T-helper 2 cell treated with Interferon-gamma antibody and Interleukin-4, amounts not matched to agents 5 μg/mL and 100 μg/mL, for 36 hours (primary cell): Measurements from ENCODE around the gene SECISBP2.
"Not testable (repeated sequence)": the region's sequence is repeated elsewhere in the genome, so short reads cannot be mapped to it uniquely, and the experiment has no call there.

Experiments
- DNase-seq: peaks from one replicate; pipeline ENCODE4 v3.0.0; 2021; ENCODE audit warnings: low spot score
- H3K27ac Mint-ChIP-seq: one replicate; pipeline ENCODE4 v1.8.0; 2021; ENCODE audit warnings: mild to moderate bottlenecking, mixed read lengths
- H3K27me3 Mint-ChIP-seq: one replicate; pipeline ENCODE4 v1.8.0; 2021; ENCODE audit warnings: low read depth, mixed read lengths
- H3K36me3 Mint-ChIP-seq: one replicate; pipeline ENCODE4 v1.8.0; 2021; ENCODE audit warnings: low read depth, mixed read lengths
- H3K4me1 Mint-ChIP-seq: one replicate; pipeline ENCODE4 v1.8.0; 2021; ENCODE audit warnings: low read depth, mixed read lengths
- H3K4me3 Mint-ChIP-seq: one replicate; pipeline ENCODE4 v1.8.0; 2022; ENCODE audit warnings: mild to moderate bottlenecking, moderate library complexity, mixed read lengths
- H3K9me3 Mint-ChIP-seq: one replicate; pipeline ENCODE4 v1.8.0; 2021; ENCODE audit warnings: mixed read lengths

SECISBP2 gene

GRCh38 chr9:89315482-89315881 is 2.8 kb upstream of the SECISBP2 start:
- Mint-ChIP-seq H3K27ac (peak overlapping the region; percentile 53), H3K36me3 (peaks cover 69% of the 10 kb centered on the region), H3K9me3 (no peaks in the 10 kb centered on the region), H3K27me3 (peaks cover 3% of the 10 kb centered on the region), H3K4me1 (peaks cover 55% of the 10 kb centered on the region), H3K4me3 (no peak overlapping the region)
- DNase-seq = no peak

DNA sequence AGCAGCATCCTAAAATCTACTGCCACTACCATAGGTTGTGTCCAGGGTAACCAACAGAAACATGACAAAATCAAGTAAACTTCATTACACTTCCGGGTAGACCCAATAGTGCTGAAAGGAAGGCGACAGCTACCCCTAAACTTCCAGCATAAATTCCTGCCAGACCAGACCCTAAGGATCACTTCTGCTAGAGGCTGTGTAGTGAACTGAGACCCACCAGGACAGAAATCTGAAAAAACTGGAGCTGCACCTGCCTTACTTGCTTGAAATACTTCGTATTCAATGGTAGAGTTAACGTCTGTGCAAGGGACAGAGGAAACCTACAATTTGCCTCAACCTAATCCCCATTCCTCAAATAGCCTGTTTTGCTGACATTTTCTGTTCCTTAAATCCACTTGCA is 1.0 kb upstream of the SECISBP2 start:
- H3K27ac Mint-ChIP-seq = peak overlapping the region; percentile 97
- no peak for DNase-seq
- peak overlapping the region; percentile 91 for H3K4me3 Mint-ChIP-seq
- peaks cover 66% of the 10 kb centered on the region for H3K4me1 Mint-ChIP-seq
- H3K27me3 Mint-ChIP-seq = no peaks in the 10 kb centered on the region
- H3K9me3 Mint-ChIP-seq = no peaks in the 10 kb centered on the region
- peaks cover 76% of the 10 kb centered on the region for H3K36me3 Mint-ChIP-seq

- H3K27me3 Mint-ChIP-seq = no peaks in the 10 kb centered on the region
- H3K36me3 Mint-ChIP-seq = peaks cover 63% of the 10 kb centered on the region
- H3K9me3 Mint-ChIP-seq = no peaks in the 10 kb centered on the region
- H3K27ac Mint-ChIP-seq = peak overlapping the region; percentile 95
- no peak for DNase-seq
- H3K4me3 Mint-ChIP-seq = peak overlapping the region; percentile 90
- peaks cover 60% of the 10 kb centered on the region for H3K4me1 Mint-ChIP-seq
Measured at GRCh38 chr9:89319015-89319905, 960 bp downstream of the SECISBP2 start.

GRCh38 chr9:89323390-89323789 is 5.1 kb downstream of the SECISBP2 start:
- Mint-ChIP-seq H3K4me3 (no peak overlapping the region), H3K27ac (no peak overlapping the region), H3K9me3 (no peaks in the 10 kb centered on the region), H3K4me1 (peaks cover 38% of the 10 kb centered on the region), H3K27me3 (no peaks in the 10 kb centered on the region), H3K36me3 (peaks cover 30% of the 10 kb centered on the region)
- no peak for DNase-seq

DNA sequence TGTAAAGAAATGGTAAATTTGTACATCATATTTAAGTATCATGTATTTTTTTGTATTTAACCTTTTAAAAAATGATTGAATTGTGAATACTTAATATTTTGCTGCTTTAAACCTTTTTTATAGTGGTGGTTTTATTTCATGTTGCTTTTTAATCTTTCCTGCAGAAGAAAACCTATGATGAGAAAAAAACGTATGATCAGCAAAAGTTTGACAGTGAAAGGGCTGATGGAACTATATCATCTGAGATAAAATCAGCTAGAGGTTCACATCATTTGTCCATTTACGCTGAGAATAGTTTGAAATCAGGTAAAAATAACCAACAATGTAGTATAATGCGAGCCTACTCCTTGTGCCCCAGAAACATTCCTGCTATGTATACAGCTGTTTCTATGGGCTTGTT is 7.4 kb downstream of the SECISBP2 start:
- DNase-seq = no peak
- H3K4me1 Mint-ChIP-seq = peaks cover 25% of the 10 kb centered on the region
- H3K27me3 Mint-ChIP-seq = no peaks in the 10 kb centered on the region
- no peak overlapping the region for H3K27ac Mint-ChIP-seq
- H3K36me3 Mint-ChIP-seq = peaks cover 34% of the 10 kb centered on the region
- H3K9me3 Mint-ChIP-seq = no peaks in the 10 kb centered on the region
- no peak overlapping the region for H3K4me3 Mint-ChIP-seq

DNA sequence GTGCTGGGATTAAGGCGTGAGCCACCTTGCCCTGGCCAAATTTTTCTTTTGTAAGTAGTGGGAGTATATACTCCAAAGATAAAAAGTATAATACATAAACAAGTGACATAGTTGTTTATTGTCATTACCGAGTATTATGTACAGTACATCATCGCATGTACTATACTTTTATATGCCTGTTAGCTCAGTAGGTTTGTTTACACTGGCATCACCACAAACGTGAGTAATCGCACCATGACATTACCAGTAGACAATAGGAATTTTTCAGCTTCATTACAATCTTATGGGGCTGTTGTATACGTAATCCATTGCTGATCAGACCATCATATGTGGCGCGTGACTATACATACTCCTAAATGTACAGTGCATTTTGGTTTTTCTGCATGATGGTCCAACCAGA is 9.8 kb downstream of the SECISBP2 start:
- Mint-ChIP-seq H3K27ac (no peak overlapping the region), H3K4me3 (no peak overlapping the region), H3K4me1 (peaks cover 12% of the 10 kb centered on the region), H3K27me3 (no peaks in the 10 kb centered on the region), H3K9me3 (no peaks in the 10 kb centered on the region), H3K36me3 (peaks cover 36% of the 10 kb centered on the region)
- no peak for DNase-seq

- Mint-ChIP-seq H3K27me3 (no peaks in the 10 kb centered on the region), H3K4me1 (peaks cover 5% of the 10 kb centered on the region), H3K27ac (no peak overlapping the region), H3K36me3 (peaks cover 49% of the 10 kb centered on the region), H3K4me3 (no peak overlapping the region), H3K9me3 (no peaks in the 10 kb centered on the region)
- DNase-seq = no peak
Measured at GRCh38 chr9:89329917-89330316, 11.6 kb downstream of the SECISBP2 start.

- DNase-seq = no peak
- peaks cover 53% of the 10 kb centered on the region for H3K36me3 Mint-ChIP-seq
Measured at GRCh38 chr9:89330513-89330912, 12.2 kb downstream of the SECISBP2 start.

DNA sequence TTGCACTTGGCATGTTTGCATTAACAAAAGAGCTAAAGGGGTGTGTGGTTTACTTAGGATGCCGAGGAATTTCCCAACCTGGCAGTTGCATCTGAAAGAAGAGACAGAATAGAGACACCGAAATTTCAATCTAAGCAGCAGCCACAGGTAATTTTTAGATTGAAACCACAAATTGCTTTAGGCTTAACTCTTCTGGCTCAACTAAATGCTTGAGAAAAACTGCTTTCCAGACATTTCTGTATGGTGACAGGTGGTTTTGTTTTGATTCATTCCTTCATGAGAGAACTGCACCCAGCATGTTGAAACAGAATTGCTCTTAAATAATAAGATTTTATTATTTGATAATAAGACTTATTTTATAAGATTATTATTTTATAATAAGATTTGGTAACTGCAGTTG is 21.5 kb downstream of the SECISBP2 start:
- H3K36me3 Mint-ChIP-seq = peaks cover 82% of the 10 kb centered on the region
- H3K4me3 Mint-ChIP-seq = no peak overlapping the region
- peaks cover 27% of the 10 kb centered on the region for H3K4me1 Mint-ChIP-seq
- no peak for DNase-seq
- H3K9me3 Mint-ChIP-seq = peaks cover 14% of the 10 kb centered on the region
- no peak overlapping the region for H3K27ac Mint-ChIP-seq
- no peaks in the 10 kb centered on the region for H3K27me3 Mint-ChIP-seq

More at GRCh38 chr9:89330513-89330912, 12.2 kb downstream of the SECISBP2 start:
- H3K27ac Mint-ChIP-seq = no peak overlapping the region
- no peaks in the 10 kb centered on the region for H3K9me3 Mint-ChIP-seq
- H3K27me3 Mint-ChIP-seq = no peaks in the 10 kb centered on the region
- peaks cover 3% of the 10 kb centered on the region for H3K4me1 Mint-ChIP-seq
- no peak overlapping the region for H3K4me3 Mint-ChIP-seq

DNA sequence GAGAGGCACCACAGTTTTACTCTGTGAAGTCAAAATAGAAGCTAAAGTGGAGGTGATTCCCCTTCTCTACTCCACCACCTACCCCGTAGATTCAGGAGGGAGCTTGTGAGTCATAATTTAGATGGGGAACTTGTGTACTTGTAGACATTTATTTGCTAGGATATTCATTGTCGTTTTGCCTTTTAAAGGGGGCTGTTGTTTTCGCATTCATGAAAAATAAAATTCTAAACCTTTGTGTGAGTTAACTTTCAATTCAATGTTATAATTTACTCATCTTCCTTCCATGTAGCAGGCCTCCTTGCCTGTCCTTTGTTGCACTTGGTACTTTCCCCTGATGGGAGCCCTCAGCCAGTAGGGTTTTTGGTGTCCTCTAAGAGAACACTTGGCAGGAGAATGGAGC is 22.0 kb downstream of the SECISBP2 start:
- Mint-ChIP-seq H3K4me3 (no peak overlapping the region), H3K27ac (no peak overlapping the region), H3K9me3 (peaks cover 18% of the 10 kb centered on the region), H3K36me3 (peaks cover 84% of the 10 kb centered on the region), H3K4me1 (peaks cover 32% of the 10 kb centered on the region), H3K27me3 (no peaks in the 10 kb centered on the region)
- no peak for DNase-seq

- H3K4me3 Mint-ChIP-seq = no peak overlapping the region
- no peak overlapping the region for H3K27ac Mint-ChIP-seq
- no peak for DNase-seq
- peaks cover 34% of the 10 kb centered on the region for H3K4me1 Mint-ChIP-seq
- H3K36me3 Mint-ChIP-seq = peaks cover 92% of the 10 kb centered on the region
- peaks cover 18% of the 10 kb centered on the region for H3K9me3 Mint-ChIP-seq
- no peaks in the 10 kb centered on the region for H3K27me3 Mint-ChIP-seq
Measured at GRCh38 chr9:89342213-89342612, 23.9 kb downstream of the SECISBP2 start.

- peaks cover 34% of the 10 kb centered on the region for H3K4me1 Mint-ChIP-seq
- peaks cover 88% of the 10 kb centered on the region for H3K36me3 Mint-ChIP-seq
- no peak overlapping the region for H3K27ac Mint-ChIP-seq
- no peak for DNase-seq
- H3K27me3 Mint-ChIP-seq = no peaks in the 10 kb centered on the region
- peaks cover 18% of the 10 kb centered on the region for H3K9me3 Mint-ChIP-seq
- H3K4me3 Mint-ChIP-seq = no peak overlapping the region
Measured at GRCh38 chr9:89342948-89343347, 24.6 kb downstream of the SECISBP2 start.

GRCh38 chr9:89343812-89344211 is 25.5 kb downstream of the SECISBP2 start:
- Mint-ChIP-seq H3K36me3 (peaks cover 88% of the 10 kb centered on the region), H3K4me1 (peaks cover 31% of the 10 kb centered on the region), H3K9me3 (peaks cover 18% of the 10 kb centered on the region)
- H3K27ac Mint-ChIP-seq, DNase-seq, H3K27me3 Mint-ChIP-seq, H3K4me3 Mint-ChIP-seq: not testable (repeated sequence)

DNA sequence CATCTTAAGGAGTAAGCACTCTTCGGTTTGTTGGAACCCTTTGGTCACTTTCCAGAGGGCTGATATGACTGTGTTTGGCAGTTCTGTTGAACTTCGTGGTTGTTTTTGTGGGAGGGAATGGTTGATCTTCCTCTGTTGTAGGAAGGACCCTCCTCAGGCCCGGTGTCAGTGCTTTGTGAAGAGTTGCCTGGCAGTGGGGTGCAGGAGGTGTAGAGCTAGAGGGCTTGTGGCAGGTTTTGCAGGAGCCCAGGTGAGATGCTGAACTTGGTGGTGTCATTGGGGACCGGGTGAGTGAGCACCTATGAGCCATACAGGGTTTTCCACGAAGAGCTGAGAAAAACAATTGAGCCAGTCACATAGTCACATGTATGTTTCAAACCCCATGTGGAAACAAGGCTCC is 27.2 kb downstream of the SECISBP2 start:
- Mint-ChIP-seq H3K27ac (no peak overlapping the region), H3K9me3 (peaks cover 18% of the 10 kb centered on the region), H3K27me3 (no peaks in the 10 kb centered on the region), H3K36me3 (peaks cover 91% of the 10 kb centered on the region), H3K4me1 (peaks cover 25% of the 10 kb centered on the region), H3K4me3 (no peak overlapping the region)
- no peak for DNase-seq

DNA sequence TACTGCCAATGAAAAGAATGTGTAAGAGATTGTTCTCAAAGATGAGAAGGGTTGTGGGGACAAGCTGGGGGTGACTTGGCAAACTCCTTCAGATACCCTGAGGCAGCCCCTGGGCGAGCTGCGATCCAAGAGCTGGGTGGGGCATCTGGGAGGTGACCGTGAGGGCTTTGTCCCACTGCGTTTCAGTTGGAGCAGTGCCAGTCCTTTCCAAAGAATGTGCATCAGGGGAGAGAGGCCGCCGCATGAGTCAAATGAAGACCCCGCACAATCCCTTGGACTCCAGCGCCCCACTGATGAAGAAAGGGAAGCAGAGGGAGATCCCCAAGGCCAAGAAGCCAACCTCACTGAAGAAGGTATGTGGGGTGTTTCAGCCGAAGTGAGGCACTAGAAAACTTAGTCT is 28.4 kb downstream of the SECISBP2 start:
- H3K4me1 Mint-ChIP-seq = peaks cover 21% of the 10 kb centered on the region
- no peaks in the 10 kb centered on the region for H3K27me3 Mint-ChIP-seq
- H3K36me3 Mint-ChIP-seq = peaks cover 89% of the 10 kb centered on the region
- DNase-seq = no peak
- peaks cover 18% of the 10 kb centered on the region for H3K9me3 Mint-ChIP-seq
- no peak overlapping the region for H3K27ac Mint-ChIP-seq
- H3K4me3 Mint-ChIP-seq = no peak overlapping the region
